Testis (tissue), 2 donors: Measurements from ENCODE around the gene ENPP5.

ENCODE experiments used
- CTCF ChIP-seq, 3 experiments: fragments of 450-650 bp in 2 of 3; fragments of 200-600 bp in 1 of 3; sonication (generic) in 1 of 3; IDR thresholded peaks; one replicate each; pipeline ENCODE4 v1.5.1; 2016 to 2019; ENCODE audit warnings: antibody characterized with exemption in 3 of 3, mild to moderate bottlenecking in 2 of 3, moderate library complexity in 1 of 3
- POLR2A ChIP-seq: fragments of 450-650 bp; IDR thresholded peaks from one replicate; pipeline ENCODE4 v1.6.1; 2017; ENCODE audit warnings: antibody characterized with exemption, mild to moderate bottlenecking, moderate library complexity

GRCh38 chr6:46175976-46176375, 5.2 kb upstream of the ENPP5 start:
- no peak for TF ChIP-seq CTCF (IDR thresholded peaks at IDR 0.05)
- TF ChIP-seq POLR2A = no peak
